GM18951 (cell line): ENCODE data around the gene ADIPOR1.
"Not testable (repeated sequence)": the region's sequence is repeated elsewhere in the genome, so short reads cannot be mapped to it uniquely, and the experiment has no call there.

ENCODE experiments used
- POLR2A ChIP-seq: IDR thresholded peaks from 4 replicates; pipeline ENCODE4 v1.6.1; 2011; ENCODE audit warnings: mild to moderate bottlenecking; ENCODE audit not compliant: insufficient read length, insufficient read depth; ENCODE audit errors: extremely low read depth
- in situ Hi-C: fragments of 300-500 bp; cut with MboI; formaldehyde crosslinking; loops from one replicate; pipeline ENCODE4 v1.12.0; 2022; ENCODE audit warnings: low sequenced_read_pairs, mixed read lengths, inconsistent platforms; ENCODE audit not compliant: unreplicated experiment

Gene ADIPOR1

DNA sequence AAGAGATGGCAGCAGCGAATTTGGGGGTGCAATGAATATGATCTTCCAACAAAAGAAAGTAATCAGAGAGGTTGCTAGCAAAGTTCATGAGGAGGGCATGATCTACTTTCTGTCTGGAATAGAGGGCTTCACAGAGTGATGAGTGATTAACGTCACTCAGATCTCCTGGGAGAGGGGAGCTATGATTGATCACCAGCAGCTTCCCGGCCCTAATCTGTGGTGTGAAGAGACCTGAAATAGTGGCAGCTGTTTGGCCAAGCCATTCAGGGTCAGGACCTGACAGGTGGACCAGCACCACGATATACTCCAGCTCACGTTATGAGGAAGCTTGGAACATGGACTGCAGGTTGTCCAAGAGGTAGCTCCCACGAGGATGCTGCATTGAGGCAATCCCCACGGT lies 29.1 kb upstream of the ADIPOR1 start:
- in situ Hi-C loops: no loop called here
- TF ChIP-seq POLR2A: no peak

DNA sequence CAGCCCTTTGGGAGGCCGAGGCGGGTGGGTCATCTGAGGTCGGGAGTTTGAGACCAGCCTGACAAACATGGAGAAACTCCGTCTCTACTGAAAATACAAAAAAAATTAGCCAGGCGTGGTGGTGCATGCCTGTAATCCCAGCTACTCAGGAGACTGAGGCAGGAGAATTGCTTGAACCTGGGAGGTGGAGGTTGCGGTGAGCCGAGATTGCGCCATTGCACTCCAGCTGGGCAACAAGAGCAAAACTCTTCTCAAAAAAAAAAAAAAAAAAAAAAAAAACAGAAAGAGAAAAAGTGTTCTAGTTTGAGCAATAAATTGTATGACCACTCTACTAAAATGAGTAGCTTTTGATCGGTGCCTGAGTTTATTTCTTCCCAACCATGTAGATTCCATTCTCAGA lies 28.0 kb upstream of the ADIPOR1 start:
- in situ Hi-C loops: not testable (repeated sequence)

DNA sequence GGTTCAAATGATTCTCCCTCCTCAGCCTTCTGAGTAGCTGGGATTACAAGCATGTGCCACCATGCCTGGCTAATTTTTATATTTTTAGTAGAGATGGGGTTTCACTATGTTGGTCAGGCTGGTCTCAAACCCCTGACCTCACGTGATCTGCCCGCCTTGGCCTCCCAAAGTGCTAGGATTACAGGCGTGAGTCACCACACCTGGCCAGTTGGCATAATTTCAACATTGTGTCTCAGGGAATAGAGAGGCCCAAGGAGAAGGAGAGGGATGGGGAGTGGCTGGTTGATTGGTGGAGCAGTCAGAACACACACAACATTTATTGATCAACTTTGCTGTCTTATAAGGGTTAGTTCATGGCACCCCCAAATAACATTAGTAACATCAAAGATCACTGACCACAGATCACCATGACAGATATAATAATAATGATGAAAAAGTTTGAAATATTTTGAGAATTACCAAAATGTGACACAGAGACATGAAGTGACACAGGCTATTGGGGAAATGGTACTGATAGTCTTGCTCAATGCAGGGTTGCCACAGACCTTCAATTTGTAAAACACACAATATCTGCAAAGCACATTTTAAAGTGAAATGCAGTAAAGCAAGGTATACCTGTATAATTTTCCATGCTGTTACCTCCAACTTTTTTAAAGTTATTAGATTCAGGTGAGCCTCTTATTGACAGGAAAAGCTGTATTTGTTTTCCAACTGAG lies 24.8 kb upstream of the ADIPOR1 start:
- in situ Hi-C loops: no loop called here
- TF ChIP-seq POLR2A: no peak

DNA sequence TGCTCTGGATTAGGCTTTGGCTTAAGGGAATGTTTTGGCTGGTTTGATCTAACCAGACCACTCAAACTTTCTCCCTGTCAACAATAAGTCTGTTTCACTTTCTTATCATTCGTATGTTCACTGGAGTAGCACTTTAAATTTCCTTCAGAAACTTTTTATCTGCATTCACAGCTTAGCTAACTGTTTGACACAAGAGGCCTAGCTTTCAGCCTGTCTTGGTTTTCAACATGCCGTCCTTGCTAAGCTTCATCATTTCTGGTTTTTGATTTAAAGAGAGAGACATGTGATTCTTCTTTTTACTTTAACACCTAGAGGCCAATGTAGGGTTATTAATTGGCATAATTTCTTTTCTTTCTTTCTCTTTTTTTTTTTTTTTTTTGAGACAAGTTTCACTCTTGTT lies 23.8 kb upstream of the ADIPOR1 start:
- no peak for TF ChIP-seq POLR2A
- in situ Hi-C loops: no loop called here

DNA sequence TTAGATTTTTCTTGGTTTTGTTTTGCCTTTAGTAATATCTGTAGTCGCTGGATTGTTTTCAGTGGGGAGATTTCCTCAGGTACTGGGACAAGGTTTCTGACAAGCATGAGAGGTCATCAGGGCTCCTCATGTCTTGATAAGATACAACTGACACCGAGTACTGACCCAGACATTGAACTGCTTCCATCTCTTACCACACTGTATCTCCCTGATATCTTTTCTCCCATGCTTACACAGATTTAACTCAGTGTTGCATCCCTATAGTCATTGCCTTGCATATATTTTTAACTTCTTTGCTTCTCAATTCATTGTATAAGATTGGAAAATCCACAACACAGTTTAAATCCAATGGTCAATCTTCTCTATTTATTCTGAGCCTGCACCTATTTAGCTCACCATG lies 21.3 kb upstream of the ADIPOR1 start:
- TF ChIP-seq POLR2A: no peak
- in situ Hi-C loops: no loop called here

DNA sequence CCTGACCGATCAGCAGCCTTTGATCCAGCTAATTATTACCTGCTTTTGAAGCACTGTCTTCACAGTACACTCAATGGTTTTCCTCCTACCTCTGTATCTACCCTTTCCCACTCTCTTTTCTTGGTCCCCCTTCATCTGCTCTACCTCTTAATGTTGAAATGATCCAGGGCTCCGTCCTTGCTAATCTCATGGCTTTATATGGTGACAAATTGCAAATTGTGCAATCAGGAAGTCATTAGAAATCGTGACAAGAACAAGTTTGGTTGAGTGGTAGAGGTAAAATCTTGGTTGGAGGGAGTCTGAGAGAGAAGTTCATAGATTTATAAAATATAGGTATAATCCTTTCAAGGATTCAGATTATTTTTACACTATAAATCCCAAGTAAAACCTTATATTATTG lies 18.5 kb upstream of the ADIPOR1 start:
- no peak for TF ChIP-seq POLR2A
- in situ Hi-C loops: no loop called here

DNA sequence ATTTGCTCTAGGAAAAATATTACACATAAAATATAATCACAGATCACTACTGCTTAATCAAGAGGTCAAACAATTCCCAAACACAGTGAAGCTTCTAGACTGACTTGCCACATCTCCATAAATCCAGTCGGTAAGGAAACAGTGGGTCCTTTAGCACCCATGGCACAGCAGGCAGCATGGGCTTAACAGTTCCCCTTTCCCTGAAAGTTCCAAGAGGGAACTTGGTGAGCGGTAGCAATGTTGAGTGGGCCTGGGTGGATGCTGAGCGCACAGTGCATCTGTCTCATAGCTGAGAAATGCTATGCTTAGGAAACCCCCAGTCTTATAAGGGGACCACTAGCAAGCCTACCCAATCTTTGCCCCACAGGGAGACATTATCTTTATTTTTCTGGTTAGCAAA lies 16.7 kb upstream of the ADIPOR1 start:
- no peak for TF ChIP-seq POLR2A
- in situ Hi-C loops: no loop called here

DNA sequence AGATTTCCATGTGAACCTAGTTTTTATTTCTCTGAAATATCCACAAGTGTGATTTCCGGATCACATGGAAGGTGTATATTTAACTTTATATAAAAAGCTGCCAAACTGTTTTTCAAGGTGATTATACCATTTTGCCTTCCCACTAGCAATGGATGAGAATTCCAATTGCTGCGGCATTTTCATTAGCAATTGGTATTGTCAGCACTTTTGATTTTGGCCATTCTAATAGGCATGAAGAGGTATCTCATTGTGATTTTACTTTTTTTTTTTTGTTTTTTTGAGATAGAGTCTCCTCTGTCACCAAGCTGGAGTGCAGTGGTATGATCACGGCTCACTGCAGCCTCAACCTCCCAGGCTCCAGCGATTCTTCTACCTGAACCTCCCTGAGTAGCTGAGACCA lies 13.9 kb upstream of the ADIPOR1 start:
- in situ Hi-C loops: no loop called here
- TF ChIP-seq POLR2A: no peak

DNA sequence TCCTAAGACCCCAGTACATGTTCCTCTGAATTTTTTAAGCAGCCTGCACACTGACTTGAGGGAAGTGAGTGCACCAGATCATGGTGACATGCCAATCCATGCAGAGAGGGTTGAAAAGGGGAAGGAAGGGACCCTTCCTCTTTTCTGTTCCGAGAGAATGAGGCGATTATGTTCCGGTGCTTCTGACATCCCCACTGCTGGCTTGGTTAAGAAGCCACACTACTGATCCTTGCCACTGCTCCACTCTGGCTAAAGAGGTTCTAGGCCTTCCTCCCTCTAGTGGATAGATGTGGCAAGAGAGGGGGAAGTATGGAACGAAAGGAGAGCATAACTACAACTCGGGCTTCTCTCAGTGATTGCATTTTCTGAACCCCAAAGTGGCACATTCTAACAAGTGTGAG lies 10.8 kb upstream of the ADIPOR1 start:
- in situ Hi-C loops: no loop called here
- no peak for TF ChIP-seq POLR2A

DNA sequence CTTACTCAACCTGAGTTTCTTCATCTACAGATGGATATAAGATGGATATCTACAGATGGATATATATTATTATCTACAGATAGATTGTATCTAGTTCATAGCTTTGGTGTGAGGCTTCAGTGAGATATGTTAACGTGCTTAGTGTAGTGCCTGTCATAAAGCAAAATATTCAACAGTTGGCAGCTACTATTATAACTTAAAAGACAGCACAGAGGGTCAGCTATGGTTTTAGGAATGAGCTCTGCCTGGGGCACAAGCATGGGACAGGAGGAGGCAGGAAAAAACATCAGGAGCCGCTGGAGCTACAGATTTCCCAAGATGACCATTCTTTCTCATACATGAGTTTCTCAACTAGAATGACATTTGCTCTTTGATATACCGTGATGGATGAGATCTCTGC lies 10.2 kb upstream of the ADIPOR1 start:
- in situ Hi-C loops: no loop called here
- TF ChIP-seq POLR2A: no peak

DNA sequence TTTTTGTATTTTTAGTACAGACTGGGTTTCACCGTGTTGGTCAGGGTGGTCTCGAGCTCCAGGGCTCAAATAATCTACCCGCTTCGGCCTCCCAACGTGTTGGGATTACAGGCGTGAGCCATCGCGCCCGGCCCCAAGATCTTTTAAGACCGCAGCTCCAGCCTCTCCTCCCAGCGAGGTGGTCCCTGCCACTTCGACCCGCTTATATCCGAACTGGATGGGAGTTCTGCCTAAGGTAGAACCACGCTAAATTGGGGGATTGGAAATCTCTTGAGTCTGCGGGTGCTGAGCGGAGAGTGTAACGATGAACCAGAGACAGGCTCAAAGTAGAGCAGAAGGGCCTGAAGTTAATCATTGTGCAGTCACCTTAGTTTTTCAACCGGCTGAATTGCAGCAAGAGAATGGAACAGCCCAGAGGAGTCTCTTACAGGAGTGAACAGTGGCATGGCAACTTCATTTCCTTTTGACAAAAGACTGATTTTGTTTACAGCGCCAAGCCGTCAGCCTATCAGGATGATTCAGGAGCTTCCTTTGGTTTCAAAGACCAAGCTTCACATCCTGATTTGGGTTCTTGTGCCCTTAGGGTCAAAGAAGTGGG lies 9.7 kb upstream of the ADIPOR1 start:
- no peak for TF ChIP-seq POLR2A
- in situ Hi-C loops: no loop called here

DNA sequence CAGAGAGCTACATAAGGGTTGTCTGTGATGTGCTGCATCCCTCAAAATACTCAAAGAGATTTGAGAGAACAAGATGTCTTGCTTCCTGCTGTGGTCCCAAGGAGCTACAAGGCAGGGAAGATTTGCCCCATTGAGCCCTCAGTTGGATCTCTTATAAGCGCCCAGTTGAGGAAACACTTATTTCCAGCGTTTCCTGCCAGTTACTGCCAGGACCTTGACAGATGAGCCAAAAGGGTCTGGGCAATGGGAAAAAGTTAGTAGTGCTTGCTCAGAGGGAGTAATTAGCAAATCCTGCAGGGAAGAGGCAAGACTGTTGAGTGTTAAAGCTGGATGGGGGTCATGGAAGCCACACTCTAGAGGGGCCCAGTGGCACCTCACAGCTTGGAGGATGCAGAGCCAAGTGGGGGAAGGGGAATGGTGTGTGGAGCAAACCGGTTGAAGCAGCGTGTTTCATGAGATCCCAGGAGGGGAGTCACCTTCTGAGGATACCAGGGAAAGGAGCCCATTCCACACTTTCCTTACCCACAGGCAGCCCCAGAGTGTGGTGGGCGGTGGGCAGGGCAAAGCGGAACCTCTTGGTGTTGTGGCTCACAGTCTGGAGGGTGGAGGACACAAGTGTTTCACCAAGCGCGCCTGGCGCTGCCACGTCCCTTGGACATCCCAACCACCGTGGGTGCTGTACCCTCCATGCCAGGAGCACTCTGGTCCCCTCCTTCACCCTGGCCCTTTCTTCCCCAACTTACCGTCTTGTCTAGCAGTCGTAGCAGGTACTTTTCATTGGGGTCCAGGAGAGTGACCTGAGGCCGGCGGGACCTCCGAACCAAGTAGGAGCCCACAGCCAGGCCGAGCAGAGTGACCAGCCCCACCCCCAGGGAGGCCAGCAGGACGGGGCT lies 8.1 kb upstream of the ADIPOR1 start:
- TF ChIP-seq POLR2A: no peak
- in situ Hi-C loops: no loop called here

DNA sequence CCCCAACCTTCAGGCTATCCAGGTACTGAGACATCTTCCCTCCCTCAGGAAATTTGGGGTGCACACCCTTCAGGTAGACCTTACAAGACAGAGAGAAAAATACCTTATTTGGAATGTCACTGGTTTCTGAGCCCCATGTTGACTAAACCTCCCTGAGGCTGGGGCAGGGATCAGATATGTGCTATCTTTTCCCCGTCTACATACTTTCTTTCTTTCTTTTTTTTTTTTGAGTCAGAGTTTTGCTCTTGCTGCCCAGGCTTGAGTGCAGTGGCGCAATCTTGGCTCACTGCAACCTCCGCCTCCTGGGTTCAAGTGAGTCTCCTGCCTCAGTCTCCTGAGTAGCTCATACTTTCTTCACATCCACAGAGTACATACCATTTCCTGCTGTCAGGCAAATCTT lies 7.3 kb upstream of the ADIPOR1 start:
- in situ Hi-C loops: no loop called here

More for the DNA sequence above, 7.3 kb upstream of the ADIPOR1 start:
- no peak for TF ChIP-seq POLR2A
